CD8-positive, alpha-beta memory T cell (primary cell): Measurements from ENCODE around the gene EXOC4. TPM values are rescaled to one million over a fixed set of nuclear protein-coding genes. Genes with fewer than 3 reads are reported as not detected.
A peak's percentile ranks its signal among the peaks of the same experiment; 100 is the strongest.

Experiments used
- CTCF ChIA-PET: fragments of 350-600 bp; sonication (Branson Sonifier 250); formaldehyde crosslinking; loops from one replicate; lab custom pipeline; 2021; ENCODE audit warnings: antibody characterized with exemption; lab: Charles Lee
- POLR2A ChIA-PET: fragments of 350-600 bp; sonication (Branson Sonifier 250); formaldehyde crosslinking; loops from one replicate; lab custom pipeline; 2021; ENCODE audit warnings: antibody characterized with exemption; lab: Charles Lee
- DNase-seq, 5 donors: peaks; one replicate each; pipeline versions ENCODE4 v3.0.0 to v3.0.0-alpha.2; 2020 to 2022; ENCODE audit warnings: mixed read lengths in 1 of 5
- H3K27ac ChIP-seq: one replicate; pipeline ENCODE4 v1.7.0; 2013; ENCODE audit warnings: low read depth, mild to moderate bottlenecking, low read length, moderate library complexity
- H3K27me3 ChIP-seq: 2 replicates; pipeline ENCODE4 v1.7.0; 2013; ENCODE audit warnings: low read length, mild to moderate bottlenecking; ENCODE audit not compliant: insufficient read depth, poor library complexity, severe bottlenecking
- H3K36me3 ChIP-seq: 2 replicates; pipeline ENCODE4 v1.7.0; 2013; ENCODE audit warnings: mild to moderate bottlenecking, low read length, moderate library complexity; ENCODE audit not compliant: insufficient read depth
- H3K4me1 ChIP-seq: 2 replicates; pipeline ENCODE4 v1.7.0; 2013; ENCODE audit warnings: mild to moderate bottlenecking, low read length, moderate library complexity; ENCODE audit not compliant: insufficient read depth
- H3K4me3 ChIP-seq: 2 replicates; pipeline ENCODE4 v1.7.0; 2013; ENCODE audit warnings: mild to moderate bottlenecking, low read length
- H3K9me3 ChIP-seq: 2 replicates; pipeline ENCODE4 v1.7.0; 2013; ENCODE audit warnings: mild to moderate bottlenecking, low read length
- H3K27ac Mint-ChIP-seq, 8 donors: one replicate each; pipeline ENCODE4 v1.8.0; 2020 to 2021; ENCODE audit warnings: mixed read lengths in 8 of 8, mild to moderate bottlenecking in 6 of 8, inconsistent platforms in 3 of 8, moderate library complexity in 3 of 8
- H3K27me3 Mint-ChIP-seq, 2 donors: one replicate each; pipeline ENCODE4 v1.8.0; 2020 to 2021; ENCODE audit warnings: mixed read lengths in 2 of 2, mild to moderate bottlenecking in 1 of 2, moderate library complexity in 1 of 2
- H3K36me3 Mint-ChIP-seq, 3 donors: one replicate each; pipeline ENCODE4 v1.8.0; 2020 to 2021; ENCODE audit warnings: mixed read lengths in 3 of 3, inconsistent platforms in 1 of 3, mild to moderate bottlenecking in 1 of 3
- H3K4me1 Mint-ChIP-seq, 3 donors: one replicate each; pipeline ENCODE4 v1.8.0; 2020 to 2021; ENCODE audit warnings: mixed read lengths in 3 of 3, inconsistent platforms in 1 of 3, mild to moderate bottlenecking in 1 of 3
- H3K4me3 Mint-ChIP-seq, 7 donors: one replicate each; pipeline ENCODE4 v1.8.0; 2020 to 2021; ENCODE audit warnings: mixed read lengths in 7 of 7, mild to moderate bottlenecking in 6 of 7, moderate library complexity in 4 of 7, inconsistent platforms in 2 of 7
- H3K9me3 Mint-ChIP-seq, 5 donors: one replicate each; pipeline ENCODE4 v1.8.0; 2020 to 2022; ENCODE audit warnings: mixed read lengths in 5 of 5, mild to moderate bottlenecking in 3 of 5, moderate library complexity in 2 of 5, inconsistent platforms in 1 of 5
- polyA plus RNA-seq: library from polyadenylated mRNA; unstranded; fragments of 300-500 nt; fragmentation: Illumina TruSeq; gene quantifications from one replicate; pipeline ENCODE4 v1.2.3, GENCODE V29; 2021
- total RNA-seq, 2 experiments: library from RNA; stranded (reverse); gene quantifications; one replicate each; pipeline ENCODE4 v1.2.3, GENCODE V29; 2021

The EXOC4 gene
- total and polyA plus RNA-seq, 3 experiments from 2014 or later: 34.5 to 53.2 (median 50.3) TPM

DNA sequence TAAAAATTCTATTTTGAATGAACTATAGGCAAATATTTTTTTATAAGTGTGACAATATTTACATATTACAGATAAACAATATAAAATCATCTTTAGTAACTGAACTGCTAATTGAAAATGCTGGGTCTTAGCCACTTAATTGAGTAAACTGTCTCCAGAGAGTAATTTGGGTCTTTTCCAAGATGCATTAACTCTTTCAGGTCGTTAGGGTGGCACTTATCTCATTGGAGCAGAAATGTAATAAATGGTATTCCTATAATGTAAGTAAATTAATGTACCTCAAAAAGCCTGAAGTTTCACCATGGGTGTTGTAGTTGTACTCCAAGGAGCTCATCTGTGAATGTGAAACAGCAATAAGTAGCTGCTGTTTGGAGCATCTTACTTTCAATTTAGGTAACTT is 208.5 kb downstream of the EXOC4 start:
- no peaks in the 10 kb centered on the region for H3K9me3 ChIP-seq
- H3K27ac ChIP-seq: no peak overlapping the region
- DNase-seq: no peak
- H3K36me3 ChIP-seq: no peaks in the 10 kb centered on the region
- peaks cover 3 to 17% (median 13%) of the 10 kb centered on the region in 5 donors for H3K9me3 Mint-ChIP-seq
- H3K27ac Mint-ChIP-seq: no peak overlapping the region
- no peaks in the 10 kb centered on the region for H3K27me3 Mint-ChIP-seq
- no peak overlapping the region for H3K4me3 Mint-ChIP-seq
- H3K36me3 Mint-ChIP-seq: peaks cover 16 to 39% (median 22%) of the 10 kb centered on the region in 3 donors
- H3K27me3 ChIP-seq: no peaks in the 10 kb centered on the region
- H3K4me1 ChIP-seq: no peaks in the 10 kb centered on the region
- peaks cover 6 to 19% (median 9%) of the 10 kb centered on the region in 3 donors for H3K4me1 Mint-ChIP-seq
- ChIA-PET POLR2A (no interaction called here), CTCF (interaction anchor here (0.6 kb wide), 1 partner anchor 1852 kb away, joined by 3 read pairs; no protein-coding TSS in a partner anchor)
- H3K4me3 ChIP-seq: no peak overlapping the region

GRCh38 chr7:133475655-133476054 is 222.8 kb downstream of the EXOC4 start:
- Histone ChIP-seq H3K4me1 (no peaks in the 10 kb centered on the region), H3K4me3 (no peak overlapping the region), H3K36me3 (peaks cover 4% of the 10 kb centered on the region), H3K27me3 (no peaks in the 10 kb centered on the region), H3K9me3 (no peaks in the 10 kb centered on the region), H3K27ac (no peak overlapping the region)
- ChIA-PET POLR2A (no interaction called here), CTCF (no interaction called here)
- no peak overlapping the region for H3K4me3 Mint-ChIP-seq
- no peaks in the 10 kb centered on the region for H3K27me3 Mint-ChIP-seq
- no peak overlapping the region for H3K27ac Mint-ChIP-seq
- H3K36me3 Mint-ChIP-seq: peaks cover 15 to 29% (median 21%) of the 10 kb centered on the region in 3 donors
- peaks cover 0 to 18% (median 3%) of the 10 kb centered on the region in 5 donors for H3K9me3 Mint-ChIP-seq
- no peak for DNase-seq
- H3K4me1 Mint-ChIP-seq: peaks cover 19 to 31% (median 20%) of the 10 kb centered on the region in 3 donors

GRCh38 chr7:133477791-133478190 is 224.9 kb downstream of the EXOC4 start:
- DNase-seq: no peak
- Mint-ChIP-seq H3K36me3 (peaks cover 9 to 37% (median 16%) of the 10 kb centered on the region in 3 donors), H3K27ac (peak overlapping the region in 1 of 8 donors; percentile 47), H3K9me3 (peaks cover 0 to 5% (median 3%) of the 10 kb centered on the region in 5 donors), H3K4me3 (no peak overlapping the region), H3K4me1 (peaks cover 37 to 53% (median 42%) of the 10 kb centered on the region in 3 donors), H3K27me3 (peaks cover 0 to 1% of the 10 kb centered on the region in 2 donors)
- ChIA-PET CTCF (no interaction called here), POLR2A (no interaction called here)
- H3K27me3 ChIP-seq: no peaks in the 10 kb centered on the region
- no peak overlapping the region for H3K4me3 ChIP-seq
- H3K27ac ChIP-seq: no peak overlapping the region
- H3K9me3 ChIP-seq: no peaks in the 10 kb centered on the region
- peaks cover 17% of the 10 kb centered on the region for H3K4me1 ChIP-seq
- peaks cover 4% of the 10 kb centered on the region for H3K36me3 ChIP-seq

DNA sequence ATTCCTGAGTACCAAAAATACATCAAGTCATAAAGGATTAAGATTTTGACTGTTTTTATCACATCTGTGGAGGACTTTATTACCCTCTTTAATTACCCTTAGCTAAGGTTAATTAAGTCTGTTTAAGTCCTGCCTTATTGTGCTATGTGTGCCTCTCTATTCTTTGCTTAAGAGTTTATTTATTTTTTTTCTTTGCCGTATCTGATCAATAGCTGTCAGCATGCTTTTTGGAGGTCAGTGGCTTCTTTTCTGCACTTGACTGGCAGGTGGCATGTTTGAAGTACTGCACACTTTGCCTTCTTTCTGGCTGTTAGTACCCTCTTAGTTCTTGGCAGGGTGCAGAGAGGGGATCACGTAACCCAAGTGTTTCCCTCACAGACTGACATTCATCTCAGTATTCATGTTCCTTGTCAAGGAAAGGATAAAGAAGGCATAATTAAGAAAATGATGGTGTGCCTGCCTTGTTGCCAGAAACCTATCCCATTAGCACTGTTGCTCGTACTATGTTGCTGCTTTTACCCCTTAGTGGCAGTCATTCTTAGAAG is 225.8 kb downstream of the EXOC4 start:
- no peak overlapping the region for H3K27ac ChIP-seq
- ChIA-PET CTCF (no interaction called here), POLR2A (no interaction called here)
- Mint-ChIP-seq H3K9me3 (peaks cover 0 to 3% (median 0%) of the 10 kb centered on the region in 5 donors), H3K27ac (peak overlapping the region in 2 of 8 donors; percentile 35 to 42), H3K36me3 (peaks cover 5 to 35% (median 14%) of the 10 kb centered on the region in 3 donors), H3K27me3 (peaks cover 0 to 1% of the 10 kb centered on the region in 2 donors), H3K4me3 (no peak overlapping the region), H3K4me1 (peaks cover 44 to 62% (median 49%) of the 10 kb centered on the region in 3 donors)
- H3K4me3 ChIP-seq: no peak overlapping the region
- H3K36me3 ChIP-seq: peaks cover 4% of the 10 kb centered on the region
- H3K9me3 ChIP-seq: no peaks in the 10 kb centered on the region
- DNase-seq: no peak
- H3K4me1 ChIP-seq: peaks cover 25% of the 10 kb centered on the region
- H3K27me3 ChIP-seq: no peaks in the 10 kb centered on the region

DNA sequence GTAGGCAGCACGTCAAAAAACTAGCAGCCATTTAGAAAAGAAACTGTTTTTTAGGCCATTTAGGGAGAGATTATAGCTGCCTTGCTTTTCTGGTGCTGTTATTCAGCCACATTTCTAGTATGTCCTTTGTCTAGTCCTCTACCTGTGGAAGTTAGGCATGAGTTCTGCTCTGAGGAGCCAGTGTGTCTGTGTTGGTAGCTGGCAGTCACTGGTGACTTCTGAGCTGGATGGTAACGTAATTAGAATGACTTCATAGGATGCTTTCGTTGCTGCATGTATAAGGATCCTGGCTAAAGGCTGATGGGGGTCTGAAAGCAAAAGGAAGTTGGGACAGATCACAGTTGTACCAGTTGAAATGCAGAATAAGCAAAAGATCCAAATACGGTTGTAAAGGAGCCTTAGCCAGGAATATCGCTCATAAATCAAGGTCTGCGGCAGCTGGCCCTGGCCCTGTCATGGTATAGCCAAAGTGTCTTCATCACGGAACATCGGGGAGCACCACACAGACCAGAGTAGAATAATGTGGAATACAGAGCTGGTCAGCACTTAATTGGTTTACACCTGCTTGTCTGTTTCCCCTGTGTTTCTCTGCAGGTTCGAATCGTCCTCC is 226.7 kb downstream of the EXOC4 start:
- ChIA-PET CTCF (interaction anchor here (0.9 kb wide), 1 partner anchor 28 kb away, joined by 3 read pairs; no protein-coding TSS in a partner anchor), POLR2A (no interaction called here)
- no peaks in the 10 kb centered on the region for H3K9me3 Mint-ChIP-seq
- H3K27ac ChIP-seq: no peak overlapping the region
- H3K27ac Mint-ChIP-seq: peak overlapping the region in 5 of 8 donors; percentile 11 to 49 (median 27)
- H3K4me1 ChIP-seq: peaks cover 33% of the 10 kb centered on the region
- H3K9me3 ChIP-seq: no peaks in the 10 kb centered on the region
- peaks cover 0 to 34% (median 12%) of the 10 kb centered on the region in 3 donors for H3K36me3 Mint-ChIP-seq
- H3K4me1 Mint-ChIP-seq: peaks cover 51 to 71% (median 58%) of the 10 kb centered on the region in 3 donors
- peak overlapping the region in 1 of 7 donors; percentile 15 for H3K4me3 Mint-ChIP-seq
- H3K27me3 ChIP-seq: no peaks in the 10 kb centered on the region
- peaks cover 4% of the 10 kb centered on the region for H3K36me3 ChIP-seq
- no peak overlapping the region for H3K4me3 ChIP-seq
- DNase-seq: no peak
- H3K27me3 Mint-ChIP-seq: peaks cover 0 to 1% of the 10 kb centered on the region in 2 donors

DNA sequence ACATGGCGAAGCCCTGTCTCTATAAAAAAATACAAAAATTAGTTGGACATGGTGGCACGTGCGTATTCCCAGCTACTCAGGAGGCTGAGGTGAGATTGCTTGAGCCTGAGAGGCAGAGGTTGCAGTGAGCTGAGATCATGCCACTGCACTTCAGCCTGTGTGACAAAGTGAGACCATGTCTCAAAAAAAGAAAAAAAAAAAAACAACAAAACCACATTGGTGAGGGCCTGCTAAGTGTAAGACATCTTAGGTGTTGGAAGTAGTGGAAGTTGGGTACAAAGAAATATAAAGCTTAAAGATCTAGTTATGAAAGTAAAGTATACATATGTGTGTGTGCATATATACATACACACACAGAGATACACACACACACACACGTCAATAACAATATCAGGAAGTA is 228.0 kb downstream of the EXOC4 start:
- peaks cover 0 to 34% (median 15%) of the 10 kb centered on the region in 3 donors for H3K36me3 Mint-ChIP-seq
- CTCF ChIA-PET: no interaction called here
- Histone ChIP-seq H3K4me3 (no peak overlapping the region), H3K9me3 (no peaks in the 10 kb centered on the region), H3K36me3 (peaks cover 4% of the 10 kb centered on the region), H3K27ac (no peak overlapping the region), H3K4me1 (peaks cover 33% of the 10 kb centered on the region), H3K27me3 (no peaks in the 10 kb centered on the region)
- H3K9me3 Mint-ChIP-seq: no peaks in the 10 kb centered on the region
- H3K4me1 Mint-ChIP-seq: peaks cover 59 to 81% (median 63%) of the 10 kb centered on the region in 3 donors
- peak in 1 of 5 donors; percentile 1 for DNase-seq
- peak overlapping the region in 6 of 7 donors; percentile 3 to 80 (median 26) for H3K4me3 Mint-ChIP-seq
- peak overlapping the region in 4 of 8 donors; percentile 15 to 56 (median 18) for H3K27ac Mint-ChIP-seq
- POLR2A ChIA-PET: no interaction called here
- H3K27me3 Mint-ChIP-seq: peaks cover 0 to 1% of the 10 kb centered on the region in 2 donors

DNA sequence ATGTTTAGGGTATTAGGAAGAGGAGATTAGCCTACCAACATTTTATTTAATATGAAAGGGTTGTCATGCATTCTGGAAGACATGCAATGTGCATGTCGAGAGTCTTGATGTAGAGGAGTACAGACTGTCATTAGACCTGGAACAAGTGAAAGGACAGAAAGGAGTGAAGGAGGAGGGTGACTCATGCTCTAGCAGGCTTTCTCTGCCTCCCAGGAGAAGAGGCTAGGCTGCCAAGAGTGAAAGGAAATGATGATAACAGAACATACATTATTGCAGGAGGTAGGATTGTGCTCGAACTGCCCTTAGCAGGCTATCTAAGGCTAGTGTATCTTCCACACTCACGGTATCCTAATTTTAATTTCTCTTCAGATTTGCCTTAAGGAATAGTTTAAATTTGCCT is 228.8 kb downstream of the EXOC4 start:
- H3K4me1 ChIP-seq: peaks cover 33% of the 10 kb centered on the region
- no peak overlapping the region for H3K4me3 ChIP-seq
- CTCF ChIA-PET: no interaction called here

GRCh38 chr7:133482599-133482998 is 229.7 kb downstream of the EXOC4 start:
- DNase-seq: no peak
- Mint-ChIP-seq H3K4me1 (peaks cover 61 to 73% (median 63%) of the 10 kb centered on the region in 3 donors), H3K27ac (peak overlapping the region in 7 of 8 donors; percentile 1 to 84 (median 43)), H3K27me3 (peaks cover 0 to 1% of the 10 kb centered on the region in 2 donors), H3K9me3 (no peaks in the 10 kb centered on the region), H3K4me3 (peak overlapping the region in 6 of 7 donors; percentile 4 to 80 (median 44)), H3K36me3 (peaks cover 0 to 29% (median 14%) of the 10 kb centered on the region in 3 donors)
- H3K27ac ChIP-seq: no peak overlapping the region
- peaks cover 4% of the 10 kb centered on the region for H3K36me3 ChIP-seq
- no peaks in the 10 kb centered on the region for H3K27me3 ChIP-seq
- no peaks in the 10 kb centered on the region for H3K9me3 ChIP-seq
- ChIA-PET POLR2A (no interaction called here), CTCF (no interaction called here)
- no peak overlapping the region for H3K4me3 ChIP-seq
- peaks cover 33% of the 10 kb centered on the region for H3K4me1 ChIP-seq

More for the DNA sequence above, 228.8 kb downstream of the EXOC4 start:
- peaks cover 4% of the 10 kb centered on the region for H3K36me3 ChIP-seq
- POLR2A ChIA-PET: no interaction called here
- Mint-ChIP-seq H3K4me3 (peak overlapping the region in 5 of 7 donors; percentile 25 to 80 (median 37)), H3K27ac (peak overlapping the region in 7 of 8 donors; percentile 12 to 93 (median 18)), H3K36me3 (peaks cover 0 to 31% (median 15%) of the 10 kb centered on the region in 3 donors), H3K27me3 (peaks cover 0 to 1% of the 10 kb centered on the region in 2 donors), H3K9me3 (no peaks in the 10 kb centered on the region), H3K4me1 (peaks cover 61 to 81% (median 63%) of the 10 kb centered on the region in 3 donors)
- no peak overlapping the region for H3K27ac ChIP-seq
- no peaks in the 10 kb centered on the region for H3K27me3 ChIP-seq
- no peaks in the 10 kb centered on the region for H3K9me3 ChIP-seq
- no peak for DNase-seq
